Dedifferentiated amniotic fluid mesenchymal stem cell (primary cell): ENCODE results near the gene CGREF1.
A peak's percentile ranks its signal among the peaks of the same experiment; 100 is the strongest.
"Not testable (repeated sequence)": the region's sequence is repeated elsewhere in the genome, so short reads cannot be mapped to it uniquely, and the experiment has no call there.

Experiments used
- DNase-seq: peaks from one replicate; pipeline ENCODE4 v3.0.0-alpha.2; 2016; ENCODE audit errors: extremely low spot score

The CGREF1 gene

GRCh38 chr2:27088634-27089033 is 30.3 kb downstream of the CGREF1 start:
- no peak for DNase-seq

- DNase-seq: no peak
Observed at GRCh38 chr2:27087823-27088410, 31.0 kb downstream of the CGREF1 start.

GRCh38 chr2:27086724-27087593 is 32.0 kb downstream of the CGREF1 start, which contains the start of gene KHK:
Gene KHK, plus strand, starts transcription at chr2:27086772. Its CDS starts 488 bp downstream, at chr2:27087260.
- no peak for DNase-seq

- DNase-seq: peak; percentile 78
Observed at GRCh38 chr2:27086090-27086723, 32.7 kb downstream of the CGREF1 start.

- no peak for DNase-seq
Observed at GRCh38 chr2:27085673-27086089, 33.2 kb downstream of the CGREF1 start.

GRCh38 chr2:27085062-27085672 is 33.8 kb downstream of the CGREF1 start:
- DNase-seq: no peak

- DNase-seq: no peak
Observed at GRCh38 chr2:27084297-27085061, 34.4 kb downstream of the CGREF1 start.

GRCh38 chr2:27083410-27084296 is 35.3 kb downstream of the CGREF1 start:
- no peak for DNase-seq

GRCh38 chr2:27082773-27083409 is 36.0 kb downstream of the CGREF1 start:
- no peak for DNase-seq

GRCh38 chr2:27081984-27082772 is 36.8 kb downstream of the CGREF1 start:
- no peak for DNase-seq

- no peak for DNase-seq
Observed at GRCh38 chr2:27080603-27080936, 38.4 kb downstream of the CGREF1 start.

- no peak for DNase-seq
Observed at GRCh38 chr2:27080140-27080469, 38.8 kb downstream of the CGREF1 start.

GRCh38 chr2:27079233-27080139 is 39.4 kb downstream of the CGREF1 start:
- DNase-seq: no peak

GRCh38 chr2:27078267-27079194 is 40.4 kb downstream of the CGREF1 start, which contains the start of gene EMILIN1:
Gene EMILIN1, plus strand, starts transcription at chr2:27078615. Its CDS starts 451 bp downstream, at chr2:27079066.
- DNase-seq: peak; percentile 97

GRCh38 chr2:27077231-27077630 is 41.7 kb downstream of the CGREF1 start:
- no peak for DNase-seq

- no peak for DNase-seq
Observed at GRCh38 chr2:27076323-27076722, 42.6 kb downstream of the CGREF1 start.

GRCh38 chr2:27075566-27075871 is 43.4 kb downstream of the CGREF1 start:
- DNase-seq: not testable (repeated sequence)
